ENCODE data around the gene ARHGEF38.

Gene ARHGEF38

DNA sequence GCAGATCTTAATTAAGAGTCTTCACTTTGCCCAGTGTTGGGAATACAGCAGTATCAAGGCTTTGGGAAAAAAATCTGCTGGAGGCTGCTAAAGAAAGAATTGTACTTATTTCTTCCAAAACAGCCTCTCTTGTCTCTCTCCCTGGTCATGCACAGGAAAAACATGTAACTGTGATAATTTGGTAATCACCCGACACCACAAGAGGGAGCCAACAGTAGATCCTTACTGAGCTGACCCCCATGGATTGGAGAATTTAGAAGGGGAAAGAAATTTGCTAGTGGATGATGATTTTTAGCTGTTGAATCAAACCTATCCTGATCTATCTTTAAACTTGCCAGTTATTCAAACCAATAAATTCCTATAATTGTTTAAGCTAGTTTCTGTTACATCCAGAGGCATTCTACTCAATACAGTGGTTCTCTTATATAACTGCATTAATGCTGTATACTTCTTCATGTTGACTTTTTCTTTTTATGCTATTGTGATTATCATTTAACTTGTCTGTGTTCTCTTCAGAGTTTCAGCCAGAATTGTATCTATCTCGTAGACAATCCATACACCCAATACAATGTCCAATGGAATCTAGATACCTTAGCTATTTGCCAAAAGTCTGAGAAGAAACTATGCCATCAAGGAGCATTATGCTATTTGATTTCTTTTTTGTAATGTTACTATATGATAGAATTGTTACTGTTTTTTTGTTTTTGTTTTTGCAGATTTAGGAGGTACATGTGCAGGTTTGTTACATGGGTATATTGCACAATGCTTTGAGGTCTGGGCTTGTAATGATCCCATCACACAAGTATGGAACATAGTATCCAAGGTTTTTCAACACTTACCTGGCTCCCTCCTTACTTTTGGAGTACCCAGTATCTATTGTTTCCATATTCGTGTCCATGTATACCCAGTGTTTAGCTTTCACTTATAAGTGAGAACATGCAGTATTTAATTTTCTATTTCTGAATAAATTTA is 31.3 kb upstream of the ARHGEF38 start:
- DNase-seq (ENCODE audit: low read depth) = peak; percentile 61
- peak; percentile 82 for TF ChIP-seq CTCF (IDR thresholded peaks at IDR 0.05; ENCODE audit: insufficient read depth, low read depth, low read length, missing control alignments)
- no peak overlapping the region for H3K4me3 ChIP-seq (ENCODE audit: low read length)

DNA sequence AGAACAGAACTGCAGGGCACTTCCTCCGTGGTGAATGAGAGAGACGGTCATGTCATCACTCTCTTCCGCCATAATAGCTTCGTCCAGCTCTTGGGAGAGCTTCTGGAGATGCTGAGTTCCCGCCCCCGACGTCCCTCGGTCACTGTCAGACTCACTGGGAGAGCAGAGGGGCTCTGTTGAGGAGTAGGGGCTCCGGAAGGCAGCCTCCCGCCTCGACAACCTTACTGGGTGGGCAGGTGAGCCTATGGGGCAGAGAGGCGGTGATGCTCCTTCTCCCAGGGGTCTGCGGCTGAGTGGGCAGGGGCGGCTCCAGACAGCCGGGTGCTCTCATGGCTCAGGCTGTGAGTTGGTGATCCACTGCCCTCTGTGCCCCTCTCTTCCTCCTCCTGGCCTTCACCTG is 25.8 kb upstream of the ARHGEF38 start:
- no peak for TF ChIP-seq CTCF (IDR thresholded peaks at IDR 0.05; ENCODE audit: insufficient read depth, low read depth, low read length, missing control alignments)

GRCh38 chr4:105527081-105527480 is 25.3 kb upstream of the ARHGEF38 start:
- no peak overlapping the region for H3K4me3 ChIP-seq (ENCODE audit: low read length)
- DNase-seq (ENCODE audit: low read depth) = no peak
- TF ChIP-seq CTCF (IDR thresholded peaks at IDR 0.05; ENCODE audit: insufficient read depth, low read depth, low read length, missing control alignments) = no peak

More for the DNA sequence above, 25.8 kb upstream of the ARHGEF38 start:
- no peak overlapping the region for H3K4me3 ChIP-seq (ENCODE audit: low read length)
- no peak for DNase-seq (ENCODE audit: low read depth)

GRCh38 chr4:105536601-105537000 is 15.8 kb upstream of the ARHGEF38 start:
- DNase-seq (ENCODE audit: low read depth) = no peak
- no peak overlapping the region for H3K4me3 ChIP-seq (ENCODE audit: low read length)
- TF ChIP-seq CTCF (IDR thresholded peaks at IDR 0.05; ENCODE audit: insufficient read depth, low read depth, low read length, missing control alignments) = no peak

DNA sequence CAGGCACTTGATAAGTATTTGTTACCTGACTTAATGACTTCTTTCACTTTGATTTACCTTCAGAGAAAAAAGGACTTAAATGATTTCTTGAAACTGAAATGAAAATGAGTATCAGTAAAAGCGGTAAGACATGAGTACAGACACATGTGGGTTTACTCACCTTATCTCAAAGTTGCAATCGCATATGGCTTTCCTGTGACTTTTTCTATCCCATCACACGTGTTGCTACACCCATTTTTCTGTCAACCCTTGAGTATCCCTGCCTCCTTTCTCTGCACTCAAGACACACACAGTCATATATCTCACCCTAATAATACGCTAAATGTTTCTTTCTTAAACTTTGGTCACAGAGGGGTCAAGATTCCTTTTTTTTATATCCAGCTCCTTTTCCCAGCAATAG is 11.0 kb upstream of the ARHGEF38 start:
- no peak overlapping the region for H3K4me3 ChIP-seq (ENCODE audit: low read length)
- no peak for TF ChIP-seq CTCF (IDR thresholded peaks at IDR 0.05; ENCODE audit: insufficient read depth, low read depth, low read length, missing control alignments)
- DNase-seq (ENCODE audit: low read depth) = no peak

GRCh38 chr4:105542039-105542438 is 10.4 kb upstream of the ARHGEF38 start:
- no peak for TF ChIP-seq CTCF (IDR thresholded peaks at IDR 0.05; ENCODE audit: insufficient read depth, low read depth, low read length, missing control alignments)
- no peak overlapping the region for H3K4me3 ChIP-seq (ENCODE audit: low read length)
- DNase-seq (ENCODE audit: low read depth) = no peak

Measured in epithelial cell of esophagus (primary cell).